Transverse colon (tissue), 4 donors: ENCODE results near the gene RPL41. TPM values are rescaled to one million over a fixed set of nuclear protein-coding genes. Genes with fewer than 3 reads are reported as not detected.

ENCODE experiments used
- DNase-seq: peaks from one replicate; pipeline ENCODE4 v3.0.0-alpha.2; 2019
- H3K27ac ChIP-seq, 4 donors: fragments of 200-600 bp; sonication (generic); 2 replicates each; pipeline ENCODE4 v1.5.1; 2016 to 2018; ENCODE audit warnings: inconsistent platforms in 4 of 4
- H3K27me3 ChIP-seq: fragments of 200-600 bp; sonication (generic); 2 replicates; pipeline ENCODE4 v1.5.1; 2017; ENCODE audit warnings: inconsistent platforms
- H3K36me3 ChIP-seq, 4 donors: fragments of 200-600 bp; sonication (generic); 2 replicates each; pipeline ENCODE4 v1.5.1; 2017 to 2019; ENCODE audit warnings: inconsistent platforms in 4 of 4
- H3K4me1 ChIP-seq, 4 donors: fragments of 200-600 bp; sonication (generic); 2 replicates each; pipeline ENCODE4 v1.5.1; 2017 to 2020; ENCODE audit warnings: inconsistent platforms in 4 of 4
- H3K4me3 ChIP-seq, 4 donors: fragments of 200-600 bp; sonication (generic); 1 replicate in 1 of 4; 2 replicates in 3 of 4; pipeline versions ENCODE4 v1.5.1 to v1.6.1; 2017 to 2019; ENCODE audit warnings: inconsistent platforms in 4 of 4
- H3K9me3 ChIP-seq, 2 donors: fragments of 200-600 bp; sonication (generic); 2 replicates each; pipeline ENCODE4 v1.5.1; 2017 to 2019; ENCODE audit warnings: inconsistent platforms in 2 of 2
- EP300 ChIP-seq: sonication (generic); formaldehyde crosslinking; IDR thresholded peaks from one replicate; pipeline ENCODE4 v1.6.1; 2017; ENCODE audit warnings: antibody characterized with exemption, low read depth
- POLR2A ChIP-seq: fragments of 450-650 bp; IDR thresholded peaks from one replicate; pipeline ENCODE4 v1.6.1; 2016; ENCODE audit warnings: antibody characterized with exemption, mild to moderate bottlenecking, moderate library complexity
- POLR2AphosphoS5 ChIP-seq, 3 donors: sonication (generic); formaldehyde crosslinking; IDR thresholded peaks; one replicate each; pipeline ENCODE4 v1.6.1; 2016; ENCODE audit warnings: antibody characterized with exemption in 3 of 3
- WGBS, 2 donors: methylation state at CpG; one replicate each; pipeline ENCODE4 v1.1.5; 2018; ENCODE audit warnings: low coverage in 1 of 2; 5-methylcytosine and 5-hydroxymethylcytosine counted together
- in situ Hi-C, 4 donors: fragments of 200-750 bp; cut with MboI; loops; one replicate each; pipeline versions ENCODE4 v1.15.0 to v1.15.1; 2017; ENCODE audit warnings: low sequenced_read_pairs in 3 of 4, low pct_ligation_motif_present in 1 of 4, low pct_unique_long_range_greater_than_20kb in 1 of 4
- intact Hi-C: fragments of 100-400 bp; cut with DNase I; formaldehyde crosslinking; loops from one replicate; pipeline ENCODE4 v1.15.1; 2023; ENCODE audit warnings: low total_unique reads
- total RNA-seq, 4 donors: library from RNA; depleted of rRNA; stranded (reverse); fragments of >200 nt; gene quantifications; one replicate each; pipeline ENCODE4 v1.1.0, GENCODE V29; 2016
- TF ChIP-seq, protein P1 (sequence below), 5 experiments: fragments of 200-600 bp in 3 of 5; fragments of 450-650 bp in 2 of 5; sonication (generic) in 3 of 5; IDR thresholded peaks; 1 replicate in 2 of 5; 2 replicates in 3 of 5; pipeline ENCODE4 v1.5.1; 2016 to 2017; ENCODE audit warnings: antibody characterized with exemption in 5 of 5, inconsistent platforms in 3 of 5, mild to moderate bottlenecking in 2 of 5, moderate library complexity in 1 of 5

The RPL41 gene
- total RNA-seq, 4 donors from 2014 or later, result 841 to 2,950 (median 1,684) TPM

DNA sequence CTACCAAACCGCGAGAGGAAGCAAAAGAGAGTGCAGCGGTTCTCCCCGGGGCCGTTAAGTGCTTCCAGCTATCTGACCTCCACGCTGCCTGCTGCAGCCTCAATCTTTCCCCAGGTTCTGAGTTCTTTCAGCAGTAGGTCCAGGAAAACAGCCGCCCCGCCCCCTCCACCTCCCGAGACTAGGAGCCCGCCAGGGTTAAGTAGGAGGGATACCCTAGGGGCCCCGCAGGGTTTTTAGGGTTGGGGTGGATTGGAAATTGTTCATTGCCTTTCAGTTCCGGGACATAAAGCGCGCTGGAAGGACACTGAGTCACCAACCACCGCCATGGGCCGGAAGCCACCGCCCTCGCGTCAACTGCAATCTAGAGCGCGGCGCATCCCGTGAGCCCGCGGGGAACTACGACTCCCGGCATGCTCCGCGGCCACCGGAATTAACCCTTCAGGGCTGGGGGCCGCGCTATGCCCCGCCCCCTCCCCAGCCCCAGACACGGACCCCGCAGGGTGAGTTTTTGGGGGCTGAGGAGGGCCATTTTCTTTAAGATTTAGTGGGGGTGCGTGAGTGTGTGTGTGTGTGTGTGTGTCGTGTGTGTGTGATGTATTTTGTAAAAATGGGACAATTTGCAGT is 35.8 kb downstream of the RPL41 start, which contains the start of gene MYL6B:
Gene MYL6B, plus strand, starts transcription at position 456 of the 624 bp plus-strand sequence. CDS start 1,332 bp downstream, outside the sequence.
- intact Hi-C loops, result no loop called here
- WGBS, 2 donors, result 0% methylated on average over 16 of the region's 37 CpGs; no CpG with 5 or more reads in 1 of the 2 donors
- peak within 1 kb of the TSS; percentile 50 to 81 (median 64) for H3K4me3 ChIP-seq
- peak; percentile 96 for DNase-seq
- H3K36me3 ChIP-seq, result no peaks in the 10 kb centered on the region
- no peaks in the 10 kb centered on the region for H3K9me3 ChIP-seq
- peaks cover 18 to 42% (median 28%) of the 10 kb centered on the region in 4 donors for H3K4me1 ChIP-seq
- in situ Hi-C loops, result no loop called here
- peak within 1 kb of the TSS; percentile 92 to 98 (median 97) for H3K27ac ChIP-seq
- TF ChIP-seq POLR2A (peak; percentile 65), EP300 (no peak), POLR2AphosphoS5 (IDR thresholded peaks at IDR 0.05) (peak; percentile 79 to 90 (median 89))
- TF ChIP-seq, protein P1, sequence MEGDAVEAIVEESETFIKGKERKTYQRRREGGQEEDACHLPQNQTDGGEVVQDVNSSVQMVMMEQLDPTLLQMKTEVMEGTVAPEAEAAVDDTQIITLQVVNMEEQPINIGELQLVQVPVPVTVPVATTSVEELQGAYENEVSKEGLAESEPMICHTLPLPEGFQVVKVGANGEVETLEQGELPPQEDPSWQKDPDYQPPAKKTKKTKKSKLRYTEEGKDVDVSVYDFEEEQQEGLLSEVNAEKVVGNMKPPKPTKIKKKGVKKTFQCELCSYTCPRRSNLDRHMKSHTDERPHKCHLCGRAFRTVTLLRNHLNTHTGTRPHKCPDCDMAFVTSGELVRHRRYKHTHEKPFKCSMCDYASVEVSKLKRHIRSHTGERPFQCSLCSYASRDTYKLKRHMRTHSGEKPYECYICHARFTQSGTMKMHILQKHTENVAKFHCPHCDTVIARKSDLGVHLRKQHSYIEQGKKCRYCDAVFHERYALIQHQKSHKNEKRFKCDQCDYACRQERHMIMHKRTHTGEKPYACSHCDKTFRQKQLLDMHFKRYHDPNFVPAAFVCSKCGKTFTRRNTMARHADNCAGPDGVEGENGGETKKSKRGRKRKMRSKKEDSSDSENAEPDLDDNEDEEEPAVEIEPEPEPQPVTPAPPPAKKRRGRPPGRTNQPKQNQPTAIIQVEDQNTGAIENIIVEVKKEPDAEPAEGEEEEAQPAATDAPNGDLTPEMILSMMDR (IDR thresholded peaks at IDR 0.05), result no peak
- H3K27me3 ChIP-seq, result no peaks in the 10 kb centered on the region

DNA sequence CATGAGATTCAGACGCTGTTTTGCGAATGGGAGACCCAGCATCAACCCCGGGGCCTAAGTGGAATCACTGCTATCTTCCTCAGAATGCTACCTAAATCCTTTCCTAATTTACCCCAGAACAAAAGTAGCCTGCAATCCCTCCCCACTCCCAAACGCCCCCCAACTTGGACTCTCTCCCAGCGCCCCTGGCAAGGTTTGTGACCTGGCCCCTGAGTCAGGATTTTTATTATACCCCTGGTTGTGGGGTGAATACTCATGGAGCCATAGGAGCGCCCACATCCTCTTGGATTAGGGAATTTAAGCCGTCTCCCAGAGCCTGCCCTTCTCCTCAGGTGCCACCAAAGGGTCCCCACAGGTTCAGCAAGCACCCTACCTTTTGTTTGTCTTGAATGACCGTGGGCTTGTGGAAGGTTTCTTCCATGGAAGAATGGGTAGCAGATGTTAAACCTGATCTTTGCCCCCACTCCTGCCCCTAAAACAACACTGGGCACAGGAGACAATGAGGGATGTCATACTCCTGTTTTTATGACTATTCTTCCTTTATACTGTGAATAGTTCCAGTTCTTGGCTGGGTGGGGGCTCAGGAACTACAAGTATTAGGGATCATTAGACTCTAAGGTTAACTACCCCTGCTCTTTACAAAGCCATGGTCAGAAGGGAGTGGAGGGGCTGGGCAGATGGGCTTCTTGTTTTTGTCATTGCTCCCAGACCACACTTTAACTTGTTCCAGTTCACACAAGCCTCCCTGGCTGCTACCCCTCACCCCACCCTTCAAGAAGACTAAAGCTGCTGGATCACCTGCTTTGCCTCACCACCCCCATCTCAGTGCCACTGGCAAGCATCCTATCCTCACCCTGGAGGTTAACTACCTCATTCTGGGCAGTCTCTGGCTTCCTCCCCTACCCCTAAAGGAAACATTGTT is 36.6 kb downstream of the RPL41 start:
- no peaks in the 10 kb centered on the region for H3K9me3 ChIP-seq
- H3K27ac ChIP-seq, result peak overlapping the region; percentile 92 to 98 (median 97)
- TF ChIP-seq POLR2A, result no peak
- TF ChIP-seq EP300, result no peak
- TF ChIP-seq POLR2AphosphoS5 (IDR thresholded peaks at IDR 0.05), result no peak
- TF ChIP-seq, protein P1 (IDR thresholded peaks at IDR 0.05), result no peak
- 0 to 7% methylated on average over 2 to 8 of the region's 8 CpGs for WGBS, 2 donors
- no peaks in the 10 kb centered on the region for H3K36me3 ChIP-seq
- H3K4me1 ChIP-seq, result peaks cover 18 to 40% (median 30%) of the 10 kb centered on the region in 4 donors
- intact Hi-C loops, result no loop called here
- no peak for DNase-seq
- in situ Hi-C loops, result no loop called here
- peak overlapping the region; percentile 13 to 77 (median 50) for H3K4me3 ChIP-seq
- no peaks in the 10 kb centered on the region for H3K27me3 ChIP-seq

DNA sequence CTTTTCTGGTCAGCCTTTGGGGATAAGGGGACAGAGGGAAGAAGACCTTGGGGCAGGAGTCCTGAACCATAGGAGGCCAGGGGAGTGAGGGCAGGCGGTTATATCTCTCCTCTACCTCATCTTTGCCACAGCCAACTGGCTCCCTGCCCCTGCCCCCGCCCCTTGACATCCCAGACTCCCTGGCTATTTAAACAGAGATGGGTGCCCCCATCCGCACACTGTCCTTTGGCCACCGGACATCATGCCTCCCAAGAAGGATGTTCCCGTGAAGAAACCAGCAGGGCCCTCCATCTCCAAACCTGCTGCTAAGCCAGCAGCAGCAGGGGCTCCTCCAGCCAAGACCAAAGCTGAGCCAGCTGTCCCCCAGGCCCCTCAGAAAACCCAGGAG is 37.2 kb downstream of the RPL41 start:
- no peak for DNase-seq
- Histone ChIP-seq H3K4me3 (no peak overlapping the region), H3K9me3 (no peaks in the 10 kb centered on the region), H3K27ac (no peak overlapping the region), H3K36me3 (no peaks in the 10 kb centered on the region), H3K27me3 (no peaks in the 10 kb centered on the region), H3K4me1 (peaks cover 18 to 40% (median 30%) of the 10 kb centered on the region in 4 donors)
- WGBS, 2 donors, result 79% methylated on average over 5 of the region's 5 CpGs; no CpG with 5 or more reads in 1 of the 2 donors
- intact Hi-C loops, result no loop called here
- TF ChIP-seq POLR2AphosphoS5 (IDR thresholded peaks at IDR 0.05) (no peak), EP300 (no peak), POLR2A (no peak)
- TF ChIP-seq, protein P1 (IDR thresholded peaks at IDR 0.05), result no peak
- in situ Hi-C loops, result no loop called here

DNA sequence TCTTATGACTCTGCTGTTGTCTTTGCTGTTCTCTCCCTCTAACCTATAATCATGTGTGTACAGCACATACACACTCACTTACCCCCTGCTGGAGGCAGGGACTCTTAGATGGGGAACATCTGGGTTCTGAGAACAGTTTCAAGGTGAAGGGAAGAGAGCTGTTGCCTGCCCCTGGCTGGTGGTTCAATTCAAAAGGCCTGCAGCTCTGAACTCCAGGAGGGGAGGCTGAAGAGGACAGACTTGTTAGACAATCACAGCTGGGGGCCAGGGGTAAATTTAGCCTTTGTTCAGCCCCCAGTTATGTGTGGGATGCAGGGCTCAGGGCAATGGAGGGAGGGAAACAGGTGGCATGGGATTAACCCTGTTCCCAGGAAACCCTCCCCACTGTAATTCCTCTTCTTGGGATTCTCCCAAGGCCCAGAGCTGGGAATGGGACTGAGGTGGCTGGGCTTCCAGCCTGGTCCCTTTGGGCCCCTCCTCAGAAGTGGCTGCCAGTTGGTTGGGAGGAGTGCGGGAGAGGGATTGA is 37.9 kb downstream of the RPL41 start:
- DNase-seq, result no peak
- no peak for TF ChIP-seq POLR2AphosphoS5 (IDR thresholded peaks at IDR 0.05)
- TF ChIP-seq, protein P1 (IDR thresholded peaks at IDR 0.05), result no peak
- no peak for TF ChIP-seq EP300
- no peak for TF ChIP-seq POLR2A
- Histone ChIP-seq H3K4me3 (no peak overlapping the region), H3K36me3 (no peaks in the 10 kb centered on the region), H3K4me1 (peaks cover 18 to 40% (median 30%) of the 10 kb centered on the region in 4 donors), H3K27ac (no peak overlapping the region), H3K9me3 (no peaks in the 10 kb centered on the region), H3K27me3 (no peaks in the 10 kb centered on the region)
- intact Hi-C loops (no loop called here), in situ Hi-C loops (no loop called here)
- 100% methylated on average over 1 of the region's 1 CpG; no CpG with 5 or more reads in 1 of the 2 donors for WGBS, 2 donors
